ENCODE measurements around the gene CRYBA4.

- TF ChIP-seq CTCF (conservative IDR thresholded peaks at IDR 0.05) (no peak), ZFX (IDR thresholded peaks at IDR 0.05) (no peak)
Observed at GRCh38 chr22:26587991-26588613, 33.7 kb upstream of the CRYBA4 start.
